Activated naive CD8-positive, alpha-beta T cell treated with anti-CD3 and anti-CD28 coated beads for 36 hours (primary cell): ENCODE results near the gene LRRC51. TPM values are rescaled to one million over a fixed set of nuclear protein-coding genes. Genes with fewer than 3 reads are reported as not detected.

Experiments used
- DNase-seq: peaks from one replicate; pipeline ENCODE4 v3.0.0; 2021
- H3K27ac Mint-ChIP-seq: one replicate; pipeline ENCODE4 v1.8.0; 2022; ENCODE audit warnings: mild to moderate bottlenecking, moderate library complexity, mixed read lengths
- H3K27me3 Mint-ChIP-seq: one replicate; pipeline ENCODE4 v1.8.0; 2022; ENCODE audit warnings: mild to moderate bottlenecking, mixed read lengths
- H3K36me3 Mint-ChIP-seq: one replicate; pipeline ENCODE4 v1.8.0; 2021; ENCODE audit warnings: mild to moderate bottlenecking, mixed read lengths
- H3K4me1 Mint-ChIP-seq: one replicate; pipeline ENCODE4 v1.8.0; 2021; ENCODE audit warnings: mixed read lengths
- H3K4me3 Mint-ChIP-seq: one replicate; pipeline ENCODE4 v1.8.0; 2022; ENCODE audit warnings: mild to moderate bottlenecking, moderate library complexity, mixed read lengths
- H3K9me3 Mint-ChIP-seq: one replicate; pipeline ENCODE4 v1.8.0; 2022; ENCODE audit warnings: mixed read lengths
- total RNA-seq, 2 experiments: library from RNA; stranded (reverse); gene quantifications; one replicate each; pipeline ENCODE4 v1.2.3, GENCODE V29; 2021

Gene LRRC51
- total RNA-seq, 2 experiments from 2014 or later, result 7.0 to 10.0 TPM

DNA sequence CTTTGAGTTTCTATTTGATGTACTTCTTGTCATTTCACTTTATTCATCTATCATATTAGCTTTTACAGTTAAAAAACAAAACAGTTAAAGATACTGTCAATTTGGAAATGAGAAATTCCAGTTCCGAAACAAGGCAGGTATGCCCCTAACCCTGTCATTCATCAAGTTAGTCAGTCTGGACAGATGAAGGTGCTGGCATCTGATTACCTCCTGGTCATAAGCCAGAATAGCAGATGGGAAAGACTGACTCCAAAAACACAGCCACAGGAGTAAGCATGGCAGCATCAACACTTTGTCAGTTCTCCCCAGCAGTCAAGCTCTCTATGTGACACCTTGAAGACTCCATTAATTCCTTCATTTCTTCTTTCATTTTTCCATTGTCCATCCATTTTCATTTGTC lies 4.3 kb downstream of the LRRC51 start:
- Mint-ChIP-seq H3K27ac (no peak overlapping the region), H3K4me3 (no peak overlapping the region), H3K9me3 (no peaks in the 10 kb centered on the region), H3K27me3 (no peaks in the 10 kb centered on the region), H3K36me3 (no peaks in the 10 kb centered on the region), H3K4me1 (peaks cover 19% of the 10 kb centered on the region)
- no peak for DNase-seq

DNA sequence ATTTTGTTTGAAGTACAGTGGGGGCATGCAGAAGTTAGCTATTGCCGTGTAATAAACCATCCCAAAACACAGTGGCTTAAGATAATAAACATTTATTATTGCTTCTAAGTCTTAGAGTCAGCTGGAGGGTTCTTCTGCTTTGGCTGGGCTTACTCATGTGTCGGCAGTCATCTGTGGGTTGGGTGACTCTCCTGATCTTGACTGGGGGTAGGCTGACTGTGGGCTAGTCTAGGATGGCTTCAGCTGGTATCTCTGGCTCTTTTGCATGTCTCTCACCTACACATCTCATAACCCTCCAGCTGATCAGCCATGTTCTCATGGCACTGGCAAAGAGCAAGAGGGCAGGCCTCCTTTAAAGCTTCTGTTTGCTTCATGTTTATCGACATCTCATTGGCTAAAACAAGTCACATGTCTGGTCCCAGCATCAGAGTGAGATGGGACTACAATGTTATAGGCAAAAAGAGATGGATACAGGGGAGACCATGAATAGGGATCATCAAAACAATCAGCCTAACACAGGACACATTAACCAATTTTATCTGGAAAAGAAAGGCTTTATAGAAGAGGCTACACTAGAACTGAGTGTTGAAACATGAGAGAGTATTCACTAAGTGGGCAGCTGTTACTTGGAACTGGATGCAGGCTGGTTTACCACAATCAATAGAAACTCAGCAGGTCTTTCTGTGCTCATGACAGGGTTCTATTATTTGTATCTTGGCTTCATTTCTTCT lies 5.1 kb downstream of the LRRC51 start:
- Mint-ChIP-seq H3K27me3 (no peaks in the 10 kb centered on the region), H3K27ac (no peak overlapping the region), H3K4me1 (peaks cover 17% of the 10 kb centered on the region), H3K36me3 (no peaks in the 10 kb centered on the region), H3K9me3 (no peaks in the 10 kb centered on the region), H3K4me3 (no peak overlapping the region)
- DNase-seq, result no peak

DNA sequence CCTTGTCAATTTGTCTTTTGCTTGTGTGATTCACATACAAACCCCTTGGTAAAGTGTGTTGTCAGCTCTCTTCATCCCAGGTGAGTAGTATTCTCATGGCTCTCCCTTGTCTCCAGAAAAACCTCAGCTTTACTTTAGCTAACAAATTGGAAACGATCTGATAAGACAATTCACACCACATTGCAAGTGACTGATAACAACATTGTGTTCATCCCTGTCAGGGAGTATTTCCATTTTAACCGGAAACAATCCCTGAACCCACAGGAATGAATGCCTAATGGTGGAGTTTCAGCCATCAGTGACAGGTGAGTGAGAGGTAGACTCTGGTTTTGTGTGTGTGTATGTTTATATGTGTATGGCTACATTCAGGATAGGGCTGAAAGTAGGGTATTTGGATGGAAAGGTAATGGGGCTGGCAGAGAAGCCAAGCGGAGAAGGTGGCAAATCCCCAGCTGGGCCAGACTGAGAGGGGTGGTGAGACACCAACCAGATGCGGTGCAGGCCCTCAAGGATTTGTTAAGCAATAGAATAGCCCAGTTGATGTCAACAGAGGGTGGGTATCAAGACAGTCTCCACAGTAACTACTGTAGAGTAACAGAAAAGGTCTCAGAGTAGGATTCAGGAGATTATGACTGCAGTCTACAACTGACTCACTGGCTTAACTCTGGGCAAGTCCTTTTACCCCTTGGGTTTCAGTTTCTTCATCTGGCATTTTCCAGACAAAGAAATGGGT lies 7.6 kb downstream of the LRRC51 start:
- H3K27ac Mint-ChIP-seq, result peak overlapping the region; percentile 39
- H3K36me3 Mint-ChIP-seq, result no peaks in the 10 kb centered on the region
- no peak for DNase-seq
- no peaks in the 10 kb centered on the region for H3K27me3 Mint-ChIP-seq
- no peak overlapping the region for H3K4me3 Mint-ChIP-seq
- H3K9me3 Mint-ChIP-seq, result no peaks in the 10 kb centered on the region
- peaks cover 6% of the 10 kb centered on the region for H3K4me1 Mint-ChIP-seq

DNA sequence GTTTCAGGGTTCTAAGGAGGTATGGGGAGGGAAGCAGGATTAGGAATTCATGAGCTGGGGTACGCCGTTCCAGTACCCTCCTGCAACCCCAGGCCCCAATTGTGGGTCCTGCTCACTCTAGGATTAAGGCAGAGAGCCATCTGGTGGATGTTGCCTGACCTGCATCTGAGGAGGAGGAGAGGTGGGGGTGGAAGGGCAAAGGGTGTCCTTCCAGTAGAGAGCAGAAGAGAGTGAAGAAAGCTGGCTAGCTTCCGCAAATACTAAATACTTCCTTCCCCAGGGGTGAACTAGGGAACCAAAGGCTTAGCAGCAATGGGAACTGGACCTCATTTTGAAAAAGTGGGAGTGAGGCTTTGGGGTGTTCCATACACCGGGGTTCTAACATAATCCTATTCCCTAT lies 10.6 kb downstream of the LRRC51 start:
- peak; percentile 54 for DNase-seq
- Mint-ChIP-seq H3K36me3 (no peaks in the 10 kb centered on the region), H3K9me3 (no peaks in the 10 kb centered on the region), H3K4me3 (no peak overlapping the region), H3K27ac (no peak overlapping the region), H3K4me1 (peaks cover 6% of the 10 kb centered on the region), H3K27me3 (no peaks in the 10 kb centered on the region)

DNA sequence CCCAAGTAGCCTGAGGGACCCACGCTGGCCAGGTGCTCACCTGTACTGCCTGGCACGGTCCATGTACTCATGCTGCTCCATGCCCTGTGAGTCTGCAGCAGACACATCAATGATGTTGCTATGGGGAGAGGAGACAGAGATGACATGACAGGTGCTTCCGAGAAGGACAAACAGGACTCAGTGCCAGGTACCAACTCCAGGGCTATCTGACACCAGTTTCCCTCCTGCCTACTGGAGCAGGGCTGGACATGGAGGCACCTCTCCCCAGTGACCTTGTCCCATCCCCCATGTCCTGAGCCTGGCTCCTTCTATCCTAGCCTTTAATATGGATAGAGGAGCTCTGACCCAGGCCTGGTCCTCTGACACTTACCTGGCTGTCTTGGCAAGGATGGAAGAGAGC lies 18.1 kb downstream of the LRRC51 start:
- Mint-ChIP-seq H3K4me1 (peaks cover 33% of the 10 kb centered on the region), H3K36me3 (peaks cover 19% of the 10 kb centered on the region), H3K27ac (no peak overlapping the region), H3K27me3 (no peaks in the 10 kb centered on the region), H3K4me3 (no peak overlapping the region), H3K9me3 (no peaks in the 10 kb centered on the region)
- DNase-seq, result no peak

DNA sequence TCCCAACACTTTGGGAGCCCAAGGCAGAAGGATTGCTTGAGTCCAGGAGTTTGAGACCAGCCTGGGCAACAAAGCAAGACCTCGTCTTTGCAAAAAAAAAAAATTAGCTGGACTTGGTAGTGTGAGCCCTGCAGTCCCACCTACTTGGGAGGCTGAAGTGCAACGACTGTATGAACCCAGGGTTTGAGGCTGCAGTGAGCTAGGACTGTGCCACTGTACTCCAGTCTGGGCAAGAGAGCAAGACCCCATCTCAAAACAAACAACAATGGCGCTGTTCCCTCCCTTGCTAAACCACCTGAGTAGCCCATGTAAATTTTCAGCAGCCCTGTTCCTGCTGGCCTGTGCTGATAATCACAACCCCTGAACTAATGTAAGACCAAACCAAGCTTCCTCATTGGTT lies 19.4 kb downstream of the LRRC51 start:
- Mint-ChIP-seq H3K36me3 (peaks cover 23% of the 10 kb centered on the region), H3K27ac (no peak overlapping the region), H3K27me3 (no peaks in the 10 kb centered on the region), H3K4me1 (peaks cover 39% of the 10 kb centered on the region), H3K4me3 (no peak overlapping the region), H3K9me3 (no peaks in the 10 kb centered on the region)
- DNase-seq, result no peak

DNA sequence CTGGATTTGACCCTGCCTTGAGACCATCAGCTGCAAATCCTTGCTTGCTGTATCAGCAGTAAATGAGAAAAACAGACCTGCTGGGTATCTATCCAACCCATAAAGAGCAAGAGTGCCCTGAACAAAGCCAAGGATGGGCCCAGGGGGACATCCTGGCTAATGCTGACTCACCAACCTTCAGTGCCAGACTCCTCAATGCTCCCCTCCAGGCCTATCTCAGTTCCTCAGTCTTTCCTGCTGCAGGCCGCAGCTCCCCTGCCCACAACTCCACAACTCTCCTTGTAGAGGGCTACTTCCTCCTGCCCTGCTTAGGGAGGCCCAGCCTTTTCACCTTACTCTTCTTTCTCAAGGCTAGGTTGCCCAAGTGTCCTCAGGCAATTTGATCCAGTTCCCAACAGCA lies 19.8 kb downstream of the LRRC51 start:
- Mint-ChIP-seq H3K36me3 (peaks cover 23% of the 10 kb centered on the region), H3K4me3 (peak overlapping the region; percentile 93), H3K4me1 (peaks cover 39% of the 10 kb centered on the region), H3K27me3 (no peaks in the 10 kb centered on the region), H3K9me3 (no peaks in the 10 kb centered on the region), H3K27ac (peak overlapping the region; percentile 74)
- DNase-seq, result no peak

DNA sequence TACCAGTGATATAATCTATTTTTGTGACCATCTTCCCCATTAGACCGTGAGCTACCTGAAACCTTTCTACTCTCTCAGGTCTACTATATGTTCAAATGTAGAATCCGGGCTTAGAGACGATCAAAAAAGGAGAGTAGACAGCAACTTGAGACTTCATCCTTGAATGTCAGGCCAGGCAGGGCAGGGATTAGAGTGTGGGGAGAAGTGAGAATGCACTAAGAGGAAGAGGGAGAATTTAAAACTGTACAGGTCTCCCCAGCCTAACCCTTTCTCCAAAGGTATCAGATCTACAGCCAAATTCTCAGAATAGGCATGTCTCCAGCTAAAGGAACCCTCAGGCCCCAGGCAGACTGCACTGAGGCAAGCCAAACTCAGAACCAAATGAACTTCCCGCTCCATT lies 21.5 kb downstream of the LRRC51 start:
- H3K4me3 Mint-ChIP-seq, result peak overlapping the region; percentile 93
- peaks cover 39% of the 10 kb centered on the region for H3K4me1 Mint-ChIP-seq
- H3K36me3 Mint-ChIP-seq, result peaks cover 23% of the 10 kb centered on the region
- H3K9me3 Mint-ChIP-seq, result no peaks in the 10 kb centered on the region
- no peaks in the 10 kb centered on the region for H3K27me3 Mint-ChIP-seq
- peak overlapping the region; percentile 91 for H3K27ac Mint-ChIP-seq
- no peak for DNase-seq

DNA sequence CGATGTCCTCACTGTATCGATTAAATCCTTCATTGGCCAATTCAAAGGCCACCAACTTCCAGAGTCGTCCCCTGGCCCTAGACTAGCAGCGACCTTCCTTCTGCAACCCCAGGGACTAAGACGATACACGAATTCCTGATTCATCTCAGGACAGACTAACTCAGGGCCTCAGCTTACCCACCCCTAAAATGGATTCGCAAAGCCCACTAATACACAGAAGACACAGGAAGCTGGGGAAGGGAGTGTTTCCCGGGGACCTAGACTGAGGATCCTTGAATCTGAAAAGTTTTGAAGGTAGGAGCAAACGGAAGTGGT lies 21.9 kb downstream of the LRRC51 start:
- Mint-ChIP-seq H3K9me3 (no peaks in the 10 kb centered on the region), H3K36me3 (peaks cover 23% of the 10 kb centered on the region), H3K4me3 (peak overlapping the region; percentile 93), H3K27ac (peak overlapping the region; percentile 91), H3K4me1 (peaks cover 39% of the 10 kb centered on the region), H3K27me3 (no peaks in the 10 kb centered on the region)
- no peak for DNase-seq

DNA sequence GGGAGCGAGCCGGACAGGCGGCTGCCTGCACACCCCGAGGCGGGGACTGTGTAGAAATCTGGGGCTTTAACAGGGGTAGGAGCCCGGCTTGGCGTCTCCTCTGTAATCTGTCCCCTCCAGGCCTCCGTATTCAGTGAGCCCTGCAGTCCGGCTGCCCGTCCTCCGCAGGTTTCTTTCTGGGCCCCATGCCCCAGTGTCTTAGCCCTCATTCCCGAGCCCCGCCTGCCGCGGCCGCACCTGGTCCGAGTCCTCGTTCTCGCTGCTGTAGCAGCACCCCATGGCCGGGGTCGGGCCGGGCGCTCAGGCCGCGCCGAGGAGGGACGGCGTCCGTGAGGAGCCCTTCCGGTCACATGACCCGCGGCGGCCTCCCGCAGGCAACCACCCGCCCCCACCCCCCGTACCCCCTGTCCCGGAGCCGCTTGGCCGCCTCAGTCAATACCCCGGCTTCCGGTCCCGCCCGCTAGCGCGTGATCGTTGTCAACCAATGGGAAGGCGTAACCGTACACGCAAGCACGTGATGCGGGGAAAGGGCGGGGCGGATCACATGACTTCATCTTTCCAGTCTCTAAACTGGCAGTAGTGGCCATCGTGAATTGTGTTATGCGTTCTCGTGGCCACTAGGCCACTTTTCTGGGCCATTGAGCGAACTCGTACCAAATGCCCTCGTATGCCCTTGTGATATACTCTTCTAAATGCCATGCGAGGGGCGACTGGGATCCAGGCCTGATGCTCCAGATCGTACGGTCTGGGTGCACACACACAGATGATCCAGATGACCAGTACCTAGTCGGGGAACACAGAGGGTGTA lies 22.5 kb downstream of the LRRC51 start, which contains the start of gene LAMTOR1:
TSS of gene LAMTOR1 (minus strand) at position 352 of the 808 bp plus-strand sequence. CDS start at position 279, 73 bp downstream.
- peaks cover 39% of the 10 kb centered on the region for H3K4me1 Mint-ChIP-seq
- H3K9me3 Mint-ChIP-seq, result no peaks in the 10 kb centered on the region
- H3K27ac Mint-ChIP-seq, result peak within 1 kb of the TSS; percentile 91
- H3K4me3 Mint-ChIP-seq, result peak within 1 kb of the TSS; percentile 93
- H3K27me3 Mint-ChIP-seq, result no peaks in the 10 kb centered on the region
- peaks cover 25% of the 10 kb centered on the region for H3K36me3 Mint-ChIP-seq
- DNase-seq, result peak; percentile 97

DNA sequence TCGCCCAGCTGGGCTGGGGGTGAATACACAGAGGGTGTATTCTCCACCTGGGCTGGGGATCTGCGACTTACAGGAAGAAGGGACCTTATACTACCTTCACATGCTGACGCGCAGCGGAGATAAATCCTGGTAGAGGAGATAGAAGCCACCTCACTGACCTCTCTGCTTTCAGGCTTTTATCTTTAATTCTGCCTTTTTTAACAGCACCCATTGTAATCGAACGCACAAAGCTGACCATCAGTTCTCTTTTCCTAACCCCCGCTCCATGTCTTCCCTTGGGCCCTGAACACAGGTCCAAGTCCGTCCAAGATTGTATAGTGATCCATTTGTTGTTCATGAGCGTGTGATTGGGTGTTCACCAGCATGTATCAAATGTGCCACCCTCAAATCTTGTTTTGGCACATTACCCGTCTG lies 23.1 kb downstream of the LRRC51 start:
- H3K27ac Mint-ChIP-seq, result peak overlapping the region; percentile 91
- peaks cover 39% of the 10 kb centered on the region for H3K4me1 Mint-ChIP-seq
- H3K36me3 Mint-ChIP-seq, result peaks cover 25% of the 10 kb centered on the region
- H3K27me3 Mint-ChIP-seq, result no peaks in the 10 kb centered on the region
- peak overlapping the region; percentile 93 for H3K4me3 Mint-ChIP-seq
- no peak for DNase-seq
- no peaks in the 10 kb centered on the region for H3K9me3 Mint-ChIP-seq

DNA sequence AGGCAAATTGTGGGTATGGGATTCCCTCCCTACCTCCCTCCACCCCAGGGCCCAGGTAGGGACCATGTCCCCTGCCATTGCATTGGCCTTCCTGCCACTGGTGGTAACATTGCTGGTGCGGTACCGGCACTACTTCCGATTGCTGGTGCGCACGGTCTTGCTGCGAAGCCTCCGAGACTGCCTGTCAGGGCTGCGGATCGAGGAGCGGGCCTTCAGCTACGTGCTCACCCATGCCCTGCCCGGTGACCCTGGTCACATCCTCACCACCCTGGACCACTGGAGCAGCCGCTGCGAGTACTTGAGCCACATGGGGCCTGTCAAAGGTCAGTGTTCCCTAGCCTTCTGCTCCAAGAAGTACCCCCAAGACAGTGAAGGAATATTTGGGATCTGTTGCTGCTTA lies 25.2 kb downstream of the LRRC51 start, which contains the start of gene TOMT:
TSS of gene TOMT (plus strand) at position 37 of the 400 bp plus-strand sequence. CDS start at position 65, 28 bp downstream.
- peaks cover 24% of the 10 kb centered on the region for H3K4me1 Mint-ChIP-seq
- peaks cover 23% of the 10 kb centered on the region for H3K36me3 Mint-ChIP-seq
- no peak within 1 kb of the TSS for H3K27ac Mint-ChIP-seq

DNA sequence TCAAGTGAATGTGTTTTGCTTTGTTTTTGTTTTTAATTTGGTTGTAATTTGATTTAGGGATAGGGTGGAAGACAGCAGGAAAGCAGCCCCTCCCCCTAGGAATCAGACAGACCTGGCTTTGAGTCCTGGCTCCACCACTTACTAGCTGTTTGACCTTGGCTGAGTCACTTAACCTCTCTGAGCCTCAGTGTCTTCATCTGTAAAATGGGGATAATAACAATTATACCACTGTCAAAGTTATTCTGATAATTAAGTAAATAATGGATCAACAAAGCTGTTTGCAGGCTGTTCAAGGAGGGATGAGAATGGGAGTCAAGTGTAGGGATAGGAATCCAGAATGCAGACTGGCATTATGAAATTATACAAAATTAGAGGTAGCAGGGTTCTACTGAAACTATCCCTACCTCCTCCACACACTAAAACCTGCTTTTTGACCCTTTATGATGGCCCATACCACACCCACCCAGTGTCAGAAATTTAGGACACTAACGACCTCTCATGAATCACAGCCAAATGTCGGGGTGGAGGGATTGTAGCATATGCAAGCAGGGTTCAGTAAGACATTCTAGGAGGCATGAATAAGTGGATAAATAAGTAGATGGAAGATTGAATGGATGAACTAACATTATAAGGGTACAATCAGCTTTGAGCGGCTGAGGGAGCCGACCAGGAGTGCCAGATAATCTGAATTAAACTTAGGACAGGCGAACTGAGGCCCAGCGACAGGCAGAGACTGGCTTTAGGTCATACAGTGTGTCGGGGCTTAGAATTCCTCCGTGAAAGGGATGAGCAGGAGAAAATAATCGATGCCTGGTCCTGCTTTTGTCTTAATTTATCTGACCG lies 30.9 kb downstream of the LRRC51 start:
- Mint-ChIP-seq H3K27ac (peak overlapping the region; percentile 99), H3K4me1 (peaks cover 18% of the 10 kb centered on the region), H3K4me3 (peak overlapping the region; percentile 94), H3K27me3 (no peaks in the 10 kb centered on the region), H3K36me3 (peaks cover 8% of the 10 kb centered on the region), H3K9me3 (no peaks in the 10 kb centered on the region)
- no peak for DNase-seq

More for the DNA sequence above, 25.2 kb downstream of the LRRC51 start, which contains the start of gene TOMT:
- DNase-seq, result no peak
- Mint-ChIP-seq H3K27me3 (no peaks in the 10 kb centered on the region), H3K4me3 (no peak within 1 kb of the TSS), H3K9me3 (no peaks in the 10 kb centered on the region)
